Measurements from ENCODE around the gene DNAH12.

DNAH12 gene

GRCh38 chr3:57298041-57298440 lies 246.1 kb downstream of the DNAH12 start:
- DNase-seq, result no peak

GRCh38 chr3:57292897-57293526 lies 251.1 kb downstream of the DNAH12 start:
- no peak for DNase-seq

- no peak for DNase-seq
These were observed 251.8 kb downstream of the DNAH12 start, which contains the start of gene ASB14 for GRCh38 chr3:57292159-57292896. TSS of gene ASB14 (minus strand) at chr3:57292685. CDS start at chr3:57292033, 652 bp downstream.

- DNase-seq, result no peak
These were observed 255.7 kb downstream of the DNAH12 start for GRCh38 chr3:57288403-57288802.

GRCh38 chr3:57287205-57287604 lies 256.9 kb downstream of the DNAH12 start:
- no peak for DNase-seq

DNA sequence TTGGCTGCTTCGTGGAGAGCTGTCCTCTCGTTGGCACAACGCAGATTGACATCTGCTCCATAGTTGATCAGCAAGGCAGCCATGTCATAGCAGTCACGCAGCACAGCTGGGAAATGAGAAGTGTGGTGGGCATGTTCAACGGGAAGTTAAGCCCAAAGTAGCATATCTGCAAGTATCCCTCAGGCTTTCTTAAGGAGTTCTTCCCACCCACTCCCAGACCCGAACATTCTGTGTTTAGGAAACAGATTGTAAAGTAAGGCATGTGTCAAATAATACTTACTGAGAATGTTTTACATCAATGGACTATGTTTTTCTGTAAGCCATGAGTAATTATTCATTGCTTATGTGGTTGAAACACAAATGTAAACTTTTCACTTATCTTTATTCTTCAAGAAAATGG lies 260.8 kb downstream of the DNAH12 start:
- no peak for DNase-seq

- no peak for DNase-seq
These were observed 262.4 kb downstream of the DNAH12 start for GRCh38 chr3:57281715-57282114.

DNA sequence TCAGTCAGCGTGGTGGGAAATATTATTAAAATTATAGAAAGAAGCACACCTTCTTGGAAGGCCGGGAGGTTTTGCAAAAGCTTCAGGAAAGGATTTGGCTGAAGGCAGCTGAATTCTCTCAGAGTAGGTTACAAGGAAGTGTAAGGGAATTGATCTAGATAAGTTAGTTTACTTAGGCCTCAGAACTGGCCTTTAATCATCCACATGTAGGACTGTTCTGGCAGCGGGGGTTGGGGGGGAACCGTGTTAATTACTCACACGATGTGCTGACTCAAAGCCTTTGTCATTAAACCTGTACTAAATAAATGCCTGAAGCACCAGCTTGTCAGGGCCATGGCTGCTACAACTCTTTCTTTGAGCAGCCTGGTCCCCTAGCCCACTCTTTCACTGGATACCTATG lies 264.5 kb downstream of the DNAH12 start:
- DNase-seq, result no peak

DNA sequence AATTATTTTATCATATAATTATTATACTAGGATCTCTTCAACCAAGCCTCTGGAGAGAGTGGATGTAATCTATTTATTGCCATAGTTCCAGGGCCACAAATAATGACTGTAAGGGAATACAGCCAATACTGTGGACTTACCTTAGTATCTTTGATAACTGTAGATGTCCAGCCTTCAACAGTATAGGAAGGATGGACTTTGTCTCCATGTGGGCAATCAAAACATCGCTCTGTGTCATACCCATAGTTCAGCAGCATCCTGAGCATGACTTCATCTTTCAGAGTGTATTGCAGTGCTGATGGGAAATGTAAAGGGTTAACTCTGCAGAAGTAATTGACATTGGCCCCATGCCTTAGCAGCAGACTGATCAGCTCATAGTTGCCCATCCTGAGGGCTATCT lies 265.9 kb downstream of the DNAH12 start:
- no peak for DNase-seq

DNA sequence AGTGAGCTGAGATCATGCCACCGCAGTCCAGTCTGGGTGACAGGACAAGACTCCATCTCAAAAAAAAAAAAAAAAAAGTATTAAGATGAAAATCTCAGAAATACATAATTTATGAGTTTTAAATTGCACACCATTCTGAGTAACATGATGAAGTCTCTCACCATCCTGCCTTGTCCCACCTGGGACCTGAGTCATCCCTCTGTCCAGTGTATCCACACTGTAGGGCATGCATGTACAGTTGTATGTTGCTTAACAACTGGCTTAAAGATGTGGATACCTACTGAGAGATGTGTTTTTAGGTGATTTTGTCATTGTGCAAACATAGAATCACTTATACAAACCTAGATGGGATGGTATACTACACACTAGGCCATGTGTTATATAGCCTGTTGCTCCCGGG lies 268.8 kb downstream of the DNAH12 start:
- no peak for DNase-seq

DNA sequence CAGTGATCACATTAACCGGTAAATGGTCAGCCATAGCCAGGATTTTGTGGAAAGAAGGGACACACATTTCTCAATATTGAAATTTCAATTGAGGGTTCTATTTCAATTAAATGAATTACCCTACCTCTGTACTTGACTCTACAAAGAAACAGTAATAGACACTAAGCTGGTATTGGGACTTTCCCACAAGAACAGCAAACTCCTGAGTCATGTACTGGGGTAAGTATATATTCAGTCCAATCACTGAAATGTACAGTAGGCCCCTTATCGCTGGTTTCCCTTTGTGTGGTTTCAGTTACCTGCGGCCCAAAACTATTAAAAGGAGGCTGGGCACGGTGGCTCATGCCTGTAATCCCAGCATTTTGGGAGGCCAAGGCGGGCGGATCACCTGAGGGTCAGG lies 269.3 kb downstream of the DNAH12 start:
- DNase-seq, result no peak

DNA sequence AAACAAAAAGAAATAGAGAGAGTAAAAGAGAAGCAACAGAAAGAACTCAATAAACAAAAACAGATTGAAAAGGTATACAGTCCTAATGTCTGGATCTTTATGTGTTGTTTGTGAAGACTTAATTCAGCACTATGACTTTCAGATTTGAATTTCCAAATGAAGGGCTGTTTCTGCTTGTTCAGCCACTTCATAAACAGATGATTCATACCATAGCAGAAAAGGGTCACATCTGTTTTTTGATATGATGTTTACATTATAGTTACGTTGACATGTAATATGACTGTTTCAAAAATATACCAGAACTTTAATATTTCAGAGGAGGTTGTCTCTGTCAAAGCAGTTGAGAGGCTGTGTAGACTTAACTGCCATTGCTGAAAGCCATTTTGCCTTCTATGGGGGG lies 275.7 kb downstream of the DNAH12 start:
- no peak for DNase-seq

GRCh38 chr3:57261929-57262328 lies 282.2 kb downstream of the DNAH12 start:
- DNase-seq, result no peak

- DNase-seq, result no peak
These were observed 283.0 kb downstream of the DNAH12 start for GRCh38 chr3:57261119-57261518.

- no peak for DNase-seq
These were observed 286.5 kb downstream of the DNAH12 start for GRCh38 chr3:57257678-57258077.

DNA sequence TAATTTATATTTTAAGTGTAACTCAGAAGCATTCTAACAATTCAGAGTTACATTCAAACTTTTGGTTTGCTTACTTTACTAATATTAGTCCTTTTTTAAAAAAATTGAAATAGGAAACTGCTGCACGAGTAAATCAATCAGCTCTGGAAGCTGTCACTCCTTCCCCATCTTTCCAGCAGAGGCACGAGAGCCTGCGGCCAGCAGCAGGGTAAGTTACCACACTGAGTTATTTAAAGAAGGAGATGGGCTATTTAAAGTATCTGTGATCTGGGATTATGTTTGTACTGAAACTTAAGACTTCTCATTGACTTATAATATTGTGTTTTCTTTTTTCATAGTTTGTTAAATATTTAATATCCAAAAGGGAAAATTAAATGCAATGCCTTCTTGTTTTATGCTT lies 287.3 kb downstream of the DNAH12 start:
- DNase-seq, result no peak

GRCh38 chr3:57252404-57252803 lies 291.7 kb downstream of the DNAH12 start:
- DNase-seq, result no peak

GRCh38 chr3:57244946-57245345 lies 299.2 kb downstream of the DNAH12 start:
- no peak for DNase-seq
